ENCODE data around the gene CHI3L2. TPM values are rescaled to one million over a fixed set of nuclear protein-coding genes. Genes with fewer than 3 reads are reported as not detected.

The CHI3L2 gene, protein sequence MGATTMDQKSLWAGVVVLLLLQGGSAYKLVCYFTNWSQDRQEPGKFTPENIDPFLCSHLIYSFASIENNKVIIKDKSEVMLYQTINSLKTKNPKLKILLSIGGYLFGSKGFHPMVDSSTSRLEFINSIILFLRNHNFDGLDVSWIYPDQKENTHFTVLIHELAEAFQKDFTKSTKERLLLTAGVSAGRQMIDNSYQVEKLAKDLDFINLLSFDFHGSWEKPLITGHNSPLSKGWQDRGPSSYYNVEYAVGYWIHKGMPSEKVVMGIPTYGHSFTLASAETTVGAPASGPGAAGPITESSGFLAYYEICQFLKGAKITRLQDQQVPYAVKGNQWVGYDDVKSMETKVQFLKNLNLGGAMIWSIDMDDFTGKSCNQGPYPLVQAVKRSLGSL
- 4.9 and 46.3 TPM in 2 replicates for total RNA-seq

DNA sequence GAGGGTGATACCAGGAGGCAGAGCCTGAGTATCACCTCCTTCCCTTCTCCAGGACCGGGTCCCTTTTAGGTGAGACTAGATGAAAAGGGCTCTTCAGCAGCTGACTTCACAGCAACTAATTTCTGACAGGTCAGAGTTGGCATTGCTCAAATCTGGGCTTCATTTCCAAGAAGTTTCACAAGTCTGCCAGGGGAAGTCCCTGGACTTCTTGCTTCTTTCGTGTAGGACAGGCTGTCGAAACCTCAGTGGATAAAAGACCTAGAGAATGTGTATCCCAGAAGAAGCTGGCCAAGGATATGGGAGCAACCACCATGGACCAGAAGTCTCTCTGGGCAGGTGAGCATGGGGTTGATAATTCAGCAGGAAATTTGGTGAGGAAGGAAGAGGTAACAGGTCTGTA lies at the start of gene CHI3L2:
Gene CHI3L2 (plus strand): TSS at position 280 of the 400 bp plus-strand sequence. CDS start 17 bp downstream, at position 297.

GRCh38 chr1:111199881-111200801 lies 27.4 kb upstream of the CHI3L2 start, which contains the start of gene DENND2D:
Gene DENND2D (minus strand): TSS chr1:111200646. CDS start chr1:111200459, 187 bp downstream.

DNA sequence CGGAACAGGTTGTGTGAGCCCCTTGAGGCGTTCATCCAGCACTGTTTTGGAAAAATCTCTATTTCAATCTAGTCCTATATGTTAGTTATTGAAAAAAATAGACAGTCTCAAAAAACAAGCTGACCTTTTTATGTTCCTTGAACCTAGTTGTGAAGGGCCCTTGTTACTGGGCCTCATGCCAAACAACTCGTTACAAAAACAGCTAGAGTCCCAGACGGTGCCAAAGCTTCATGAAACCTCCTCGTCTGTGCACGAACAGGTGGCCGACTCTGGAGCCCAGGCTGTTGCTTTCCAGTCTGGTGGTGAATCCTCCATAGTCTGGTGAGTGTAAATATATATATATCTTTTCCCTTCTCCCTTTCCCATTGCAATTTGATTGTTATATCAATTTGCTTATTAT lies 63.1 kb downstream of the CHI3L2 start, which contains the start of gene CHIA:
Gene CHIA (plus strand): TSS at position 222 of the 400 bp plus-strand sequence. CDS start 19,617 bp downstream, outside the sequence.

Other genes starting within 250 kb of the CHI3L2 start
- 66.6 and 74.0 TPM in 2 replicates for gene DRAM2, start 87.6 kb upstream of the CHI3L2 start, total RNA-seq
- gene CEPT1, start 87.5 kb upstream of the CHI3L2 start, total RNA-seq, result 24.0 and 31.8 TPM in 2 replicates
- gene DENND2D, start 27.1 kb upstream of the CHI3L2 start, total RNA-seq, result 3.7 and 4.9 TPM in 2 replicates
- gene CHIA, start 63.1 kb downstream of the CHI3L2 start, total RNA-seq, result not detected in 2 replicates
- gene OVGP1, start 200.0 kb downstream of the CHI3L2 start, total RNA-seq, result 0.16 and 0.36 TPM in 2 replicates
- gene WDR77, start 221.5 kb downstream of the CHI3L2 start, total RNA-seq, result 35.3 and 41.9 TPM in 2 replicates
- 162 and 169 TPM in 2 replicates for gene ATP5PB, start 221.8 kb downstream of the CHI3L2 start, total RNA-seq
- not detected in 2 replicates for gene C1orf162, start 246.3 kb downstream of the CHI3L2 start, total RNA-seq

Data from cardiac atrium fibroblast (primary cell).